T-helper 2 cell (primary cell): ENCODE results near the gene MED22.
"Not testable (repeated sequence)": the region's sequence is repeated elsewhere in the genome, so short reads cannot be mapped to it uniquely, and the experiment has no call there.

Experiments used
- DNase-seq, 5 experiments: peaks; one replicate each; pipeline versions ENCODE4 v3.0.0 to v3.0.0-alpha.2; 2012 to 2022

The MED22 gene

GRCh38 chr9:133334161-133334560 lies 13.8 kb downstream of the MED22 start:
- DNase-seq, result no peak

GRCh38 chr9:133333566-133333965 lies 14.4 kb downstream of the MED22 start:
- DNase-seq, result no peak

- DNase-seq, result no peak
Measured at GRCh38 chr9:133333011-133333410, 14.9 kb downstream of the MED22 start.

- DNase-seq, result no peak
Measured at GRCh38 chr9:133332381-133332730, 15.6 kb downstream of the MED22 start.

GRCh38 chr9:133331641-133332380 lies 16.1 kb downstream of the MED22 start:
- no peak for DNase-seq

- no peak for DNase-seq
Measured at GRCh38 chr9:133331221-133331620, 16.7 kb downstream of the MED22 start.

GRCh38 chr9:133329306-133330156 lies 18.4 kb downstream of the MED22 start:
- not testable (repeated sequence) for DNase-seq

GRCh38 chr9:133327834-133328484 lies 20.0 kb downstream of the MED22 start:
- no peak for DNase-seq

- DNase-seq, result not testable (repeated sequence)
Measured at GRCh38 chr9:133327021-133327420, 20.9 kb downstream of the MED22 start.

- DNase-seq, result no peak
Measured at GRCh38 chr9:133323991-133324703, 23.8 kb downstream of the MED22 start.

GRCh38 chr9:133323211-133323610 lies 24.7 kb downstream of the MED22 start:
- no peak for DNase-seq

GRCh38 chr9:133322701-133323100 lies 25.2 kb downstream of the MED22 start:
- DNase-seq, result no peak

- DNase-seq, result no peak
Measured at GRCh38 chr9:133321411-133321935, 26.5 kb downstream of the MED22 start.

GRCh38 chr9:133320421-133320881 lies 27.5 kb downstream of the MED22 start:
- DNase-seq, result no peak

- DNase-seq, result not testable (repeated sequence)
Measured at GRCh38 chr9:133317551-133317950, 30.4 kb downstream of the MED22 start.

- no peak for DNase-seq
Measured at GRCh38 chr9:133315997-133316396, 31.9 kb downstream of the MED22 start.

- DNase-seq, result no peak
Measured at GRCh38 chr9:133309608-133310007, 38.3 kb downstream of the MED22 start.

- no peak for DNase-seq
Measured at GRCh38 chr9:133307301-133307700, 40.6 kb downstream of the MED22 start.

- DNase-seq, result no peak
Measured at GRCh38 chr9:133306242-133307204, 41.4 kb downstream of the MED22 start.

GRCh38 chr9:133305731-133306130 lies 42.2 kb downstream of the MED22 start:
- DNase-seq, result no peak
